HepG2 (cell line): ENCODE results near the gene CHKB. TPM values are rescaled to one million over a fixed set of nuclear protein-coding genes. Genes with fewer than 3 reads are reported as not detected.
A peak's percentile ranks its signal among the peaks of the same experiment; 100 is the strongest.

Experiments used
- ARID3A ChIP-seq: IDR thresholded peaks from 2 replicates; pipeline ENCODE4 v1.6.1; 2012; ENCODE audit warnings: low read depth, low read length, improper control_type of control experiment
- ATF2 ChIP-seq: sonication (generic); formaldehyde crosslinking; IDR thresholded peaks from 2 replicates; pipeline ENCODE4 v1.4.0; 2020; ENCODE audit warnings: missing genetic modification reagents
- CC2D1A ChIP-seq: sonication (generic); formaldehyde crosslinking; IDR thresholded peaks from 2 replicates; pipeline ENCODE4 v1.8.1; 2023; ENCODE audit warnings: mild to moderate bottlenecking, missing genetic modification reagents
- HES4 ChIP-seq: sonication (generic); formaldehyde crosslinking; IDR thresholded peaks from 2 replicates; pipeline ENCODE4 v1.9.0; 2021; ENCODE audit warnings: mild to moderate bottlenecking, missing genetic modification reagents, borderline replicate concordance
- IRX3 ChIP-seq: sonication (generic); formaldehyde crosslinking; IDR thresholded peaks from 2 replicates; pipeline ENCODE4 v1.8.1; 2023; ENCODE audit warnings: mild to moderate bottlenecking, low read depth, missing genetic modification reagents, borderline replicate concordance
- KAT2B ChIP-seq: fragments of 150-350 bp; IDR thresholded peaks from 2 replicates; pipeline ENCODE4 v1.6.1; 2014; ENCODE audit warnings: low read depth, low read length, borderline replicate concordance
- MIXL1 ChIP-seq: IDR thresholded peaks from 2 replicates; pipeline ENCODE4 v1.6.1; 2016
- NRL ChIP-seq: sonication (generic); formaldehyde crosslinking; IDR thresholded peaks from 2 replicates; pipeline ENCODE4 v1.5.0; 2020; ENCODE audit warnings: missing genetic modification reagents, mild to moderate bottlenecking, moderate library complexity, borderline replicate concordance
- SAP130 ChIP-seq: IDR thresholded peaks from 2 replicates; pipeline ENCODE4 v1.6.1; 2016; ENCODE audit warnings: low read depth
- SIX1 ChIP-seq: sonication (generic); formaldehyde crosslinking; IDR thresholded peaks from 2 replicates; pipeline ENCODE4 v1.4.0; 2020; ENCODE audit warnings: missing genetic modification reagents, borderline replicate concordance
- SRF ChIP-seq: IDR thresholded peaks from 2 replicates; pipeline ENCODE4 v1.6.1; 2011; ENCODE audit warnings: mild to moderate bottlenecking, low read depth, low read length, moderate library complexity
- THAP8 ChIP-seq: sonication (generic); formaldehyde crosslinking; IDR thresholded peaks from 2 replicates; pipeline ENCODE4 v1.5.1; 2020; ENCODE audit warnings: missing genetic modification reagents, mild to moderate bottlenecking, borderline replicate concordance
- XRCC5 ChIP-seq: fragments of 200-400 bp; formaldehyde crosslinking; optimal IDR thresholded peaks from 2 replicates; pipeline ENCODE3; 2017; ENCODE audit warnings: mild to moderate bottlenecking, low read length
- ZBTB7B ChIP-seq: sonication (generic); formaldehyde crosslinking; IDR thresholded peaks from 2 replicates; pipeline ENCODE4 v1.4.0; 2020; ENCODE audit warnings: missing genetic modification reagents
- ZFP90 ChIP-seq: sonication (generic); formaldehyde crosslinking; IDR thresholded peaks from 2 replicates; pipeline ENCODE4 v1.8.0; 2022; ENCODE audit warnings: missing genetic modification reagents, mild to moderate bottlenecking, inconsistent platforms, borderline replicate concordance
- ZNF33A ChIP-seq: sonication (generic); formaldehyde crosslinking; IDR thresholded peaks from 2 replicates; pipeline ENCODE4 v1.5.1; 2020; ENCODE audit warnings: missing genetic modification reagents, mild to moderate bottlenecking, moderate library complexity, borderline replicate concordance
- ZNF431 ChIP-seq: sonication (generic); formaldehyde crosslinking; IDR thresholded peaks from 2 replicates; pipeline ENCODE4 v1.9.0; 2022; ENCODE audit warnings: missing genetic modification reagents, low read depth, mild to moderate bottlenecking, borderline replicate concordance
- ZNF572 ChIP-seq: sonication (generic); formaldehyde crosslinking; IDR thresholded peaks from 2 replicates; pipeline ENCODE4 v1.5.1; 2020; ENCODE audit warnings: mild to moderate bottlenecking, missing genetic modification reagents
- polyA plus RNA-seq, 8 experiments: library from polyadenylated mRNA; depleted of rRNA in 3 of 8; stranded (reverse) in 7 of 8; unstranded in 1 of 8; fragments of >200 nt; fragmentation: Illumina TruSeq in 4 of 8; extraction: Trizol in 4 of 8; gene quantifications; 2 replicates each; pipeline versions ENCODE4 v1.2.1 to v1.2.3, GENCODE V29; 2011 to 2016; ENCODE audit warnings: low read depth in 4 of 8, missing spikeins in 1 of 8, mixed read lengths in 1 of 8; ENCODE audit not compliant: insufficient read depth in 1 of 8
- total RNA-seq, 5 experiments: library from RNA; depleted of rRNA; stranded (reverse); fragments of >200 nt; fragmentation: Illumina TruSeq; extraction: Trizol; gene quantifications; 2 replicates each; pipeline ENCODE4 v1.2.3, GENCODE V29; 2016; ENCODE audit warnings: low read depth in 1 of 5
- TF ChIP-seq, protein P1 (sequence below): sonication (generic); formaldehyde crosslinking; IDR thresholded peaks from 2 replicates; pipeline ENCODE4 v1.4.0; 2020; ENCODE audit warnings: mild to moderate bottlenecking, missing genetic modification reagents
- TF ChIP-seq, protein P2 (sequence below): sonication (generic); formaldehyde crosslinking; IDR thresholded peaks from 2 replicates; pipeline ENCODE4 v1.4.0; 2020; ENCODE audit warnings: missing genetic modification reagents, borderline replicate concordance

The CHKB gene
- total and polyA plus RNA-seq, 2 of the 13 experiments (the other 11 are each of a cell fraction or from before 2014, with no cell fraction given), result 24.5 to 42.7 TPM

GRCh38 chr22:50562523-50563412 is 19.9 kb downstream of the CHKB start, which contains the start of gene SYCE3 (continued):
- no peak for TF ChIP-seq ZFP90 (CRISPR knock-in tag)
- TF ChIP-seq ARID3A, result no peak
- TF ChIP-seq, protein P1, sequence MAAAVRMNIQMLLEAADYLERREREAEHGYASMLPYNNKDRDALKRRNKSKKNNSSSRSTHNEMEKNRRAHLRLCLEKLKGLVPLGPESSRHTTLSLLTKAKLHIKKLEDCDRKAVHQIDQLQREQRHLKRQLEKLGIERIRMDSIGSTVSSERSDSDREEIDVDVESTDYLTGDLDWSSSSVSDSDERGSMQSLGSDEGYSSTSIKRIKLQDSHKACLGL (CRISPR knock-in tag), result no peak; the same call in 1 of the 2 replicates
- TF ChIP-seq CC2D1A (CRISPR knock-in tag), result no peak
- no peak for TF ChIP-seq ZNF33A (CRISPR knock-in tag)
- peak; percentile 94 for TF ChIP-seq XRCC5
- TF ChIP-seq THAP8, result no peak
- peak; percentile 15; the same call in 1 of the 2 replicates for TF ChIP-seq SRF
- no peak for TF ChIP-seq SIX1 (CRISPR knock-in tag)
- TF ChIP-seq IRX3, result no peak
- TF ChIP-seq SAP130 (CRISPR knock-in tag), result peak; percentile 90
- TF ChIP-seq NRL (CRISPR knock-in tag), result no peak; the same call in 1 of the 2 replicates
- no peak for TF ChIP-seq KAT2B
- no peak for TF ChIP-seq HES4 (CRISPR knock-in tag)
- TF ChIP-seq ZNF431 (CRISPR knock-in tag), result no peak
- TF ChIP-seq, protein P2, sequence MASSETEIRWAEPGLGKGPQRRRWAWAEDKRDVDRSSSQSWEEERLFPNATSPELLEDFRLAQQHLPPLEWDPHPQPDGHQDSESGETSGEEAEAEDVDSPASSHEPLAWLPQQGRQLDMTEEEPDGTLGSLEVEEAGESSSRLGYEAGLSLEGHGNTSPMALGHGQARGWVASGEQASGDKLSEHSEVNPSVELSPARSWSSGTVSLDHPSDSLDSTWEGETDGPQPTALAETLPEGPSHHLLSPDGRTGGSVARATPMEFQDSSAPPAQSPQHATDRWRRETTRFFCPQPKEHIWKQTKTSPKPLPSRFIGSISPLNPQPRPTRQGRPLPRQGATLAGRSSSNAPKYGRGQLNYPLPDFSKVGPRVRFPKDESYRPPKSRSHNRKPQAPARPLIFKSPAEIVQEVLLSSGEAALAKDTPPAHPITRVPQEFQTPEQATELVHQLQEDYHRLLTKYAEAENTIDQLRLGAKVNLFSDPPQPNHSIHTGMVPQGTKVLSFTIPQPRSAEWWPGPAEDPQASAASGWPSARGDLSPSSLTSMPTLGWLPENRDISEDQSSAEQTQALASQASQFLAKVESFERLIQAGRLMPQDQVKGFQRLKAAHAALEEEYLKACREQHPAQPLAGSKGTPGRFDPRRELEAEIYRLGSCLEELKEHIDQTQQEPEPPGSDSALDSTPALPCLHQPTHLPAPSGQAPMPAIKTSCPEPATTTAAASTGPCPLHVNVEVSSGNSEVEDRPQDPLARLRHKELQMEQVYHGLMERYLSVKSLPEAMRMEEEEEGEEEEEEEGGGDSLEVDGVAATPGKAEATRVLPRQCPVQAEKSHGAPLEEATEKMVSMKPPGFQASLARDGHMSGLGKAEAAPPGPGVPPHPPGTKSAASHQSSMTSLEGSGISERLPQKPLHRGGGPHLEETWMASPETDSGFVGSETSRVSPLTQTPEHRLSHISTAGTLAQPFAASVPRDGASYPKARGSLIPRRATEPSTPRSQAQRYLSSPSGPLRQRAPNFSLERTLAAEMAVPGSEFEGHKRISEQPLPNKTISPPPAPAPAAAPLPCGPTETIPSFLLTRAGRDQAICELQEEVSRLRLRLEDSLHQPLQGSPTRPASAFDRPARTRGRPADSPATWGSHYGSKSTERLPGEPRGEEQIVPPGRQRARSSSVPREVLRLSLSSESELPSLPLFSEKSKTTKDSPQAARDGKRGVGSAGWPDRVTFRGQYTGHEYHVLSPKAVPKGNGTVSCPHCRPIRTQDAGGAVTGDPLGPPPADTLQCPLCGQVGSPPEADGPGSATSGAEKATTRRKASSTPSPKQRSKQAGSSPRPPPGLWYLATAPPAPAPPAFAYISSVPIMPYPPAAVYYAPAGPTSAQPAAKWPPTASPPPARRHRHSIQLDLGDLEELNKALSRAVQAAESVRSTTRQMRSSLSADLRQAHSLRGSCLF (CRISPR knock-in tag), result no peak
- no peak for TF ChIP-seq ATF2 (CRISPR knock-in tag)
- TF ChIP-seq ZBTB7B (CRISPR knock-in tag), result 0 out of 2 replicates have a peak, but pooled peaks have one; percentile 62
- TF ChIP-seq ZNF572 (CRISPR knock-in tag), result 0 out of 2 replicates have a peak, but pooled peaks have one; percentile 24
- TF ChIP-seq MIXL1 (CRISPR knock-in tag), result no peak
